Measurements from ENCODE around the gene HSD17B3. TPM values are rescaled to one million over a fixed set of nuclear protein-coding genes. Genes with fewer than 3 reads are reported as not detected.
A peak's percentile ranks its signal among the peaks of the same experiment; 100 is the strongest.

HSD17B3 gene
- polyA plus RNA-seq, 1 donor (not counting 4 experiments of a cell fraction or from before 2014, with no cell fraction given): 0.17 TPM

GRCh38 chr9:96242811-96243210 is 59.2 kb downstream of the HSD17B3 start:
- H3K9me1 ChIP-seq (ENCODE audit: control insufficient read depth, extremely low read depth, insufficient read depth, low read length): no peaks in the 10 kb centered on the region
- no peak for TF ChIP-seq EZH2 (IDR thresholded peaks at IDR 0.05; ENCODE audit: low read length)
- TF ChIP-seq CTCF (optimal IDR thresholded peaks at IDR 0.05 in 1 of 3, IDR thresholded peaks at IDR 0.05 in 1 of 3, conservative IDR thresholded peaks at IDR 0.05 in 1 of 3; ENCODE audit: extremely low read depth in 1 of 3, insufficient read depth in 2 of 3, low read length in 3 of 3): no peak
- peaks cover 85% of the 10 kb centered on the region for H3K27me3 ChIP-seq (ENCODE audit: control insufficient read depth, extremely low read depth, insufficient read depth, low read length)
- peaks cover 8% of the 10 kb centered on the region for H3K4me1 ChIP-seq (ENCODE audit: control insufficient read depth, extremely low read depth, insufficient read depth, low read length)
- no peaks in the 10 kb centered on the region for H3K9me3 ChIP-seq (ENCODE audit: control insufficient read depth, low read depth, low read length)
- FAIRE-seq (no peak), DNase-seq (ENCODE audit: low read depth, low spot score) (no peak)
- no peaks in the 10 kb centered on the region for H3K36me3 ChIP-seq (ENCODE audit: control insufficient read depth in 2 of 2, extremely low read depth in 1 of 2, insufficient read depth in 2 of 2, low read length in 2 of 2)
- no peak overlapping the region for H3K4me3 ChIP-seq (ENCODE audit: control insufficient read depth in 2 of 3, extremely low read depth in 1 of 3, insufficient read depth in 2 of 3, low read depth in 1 of 3, low read length in 3 of 3)
- no peak overlapping the region for H2AFZ ChIP-seq (ENCODE audit: control insufficient read depth, low read length)
- H4K20me1 ChIP-seq (ENCODE audit: control insufficient read depth, extremely low read depth, insufficient read depth, low read length): peaks cover 5% of the 10 kb centered on the region
- dilution Hi-C loops (cut with MboI; ENCODE audit: extremely low pct_ligation_motif_present, low sequenced_read_pairs): no loop called here
- no peak overlapping the region for H3K27ac ChIP-seq (ENCODE audit: control insufficient read depth, insufficient read depth, low read length)
- no peak overlapping the region for H3K4me2 ChIP-seq (ENCODE audit: control insufficient read depth, extremely low read depth, insufficient read depth, low read depth, low read length)
- H3K79me2 ChIP-seq (ENCODE audit: control insufficient read depth, insufficient read depth, low read length): no peaks in the 10 kb centered on the region
- no peak overlapping the region for H3K9ac ChIP-seq (ENCODE audit: control insufficient read depth, extremely low read depth, insufficient read depth, low read length)

- H4K20me1 ChIP-seq (ENCODE audit: control insufficient read depth, extremely low read depth, insufficient read depth, low read length): peaks cover 5% of the 10 kb centered on the region
- H3K9ac ChIP-seq (ENCODE audit: control insufficient read depth, extremely low read depth, insufficient read depth, low read length): no peak overlapping the region
- DNase-seq (ENCODE audit: low read depth, low spot score) (peak; percentile 71), FAIRE-seq (peak; percentile 95)
- H2AFZ ChIP-seq (ENCODE audit: control insufficient read depth, low read length): no peak overlapping the region
- no peaks in the 10 kb centered on the region for H3K9me1 ChIP-seq (ENCODE audit: control insufficient read depth, extremely low read depth, insufficient read depth, low read length)
- no peaks in the 10 kb centered on the region for H3K9me3 ChIP-seq (ENCODE audit: control insufficient read depth, low read depth, low read length)
- H3K36me3 ChIP-seq (ENCODE audit: control insufficient read depth in 2 of 2, extremely low read depth in 1 of 2, insufficient read depth in 2 of 2, low read length in 2 of 2): no peaks in the 10 kb centered on the region
- H3K79me2 ChIP-seq (ENCODE audit: control insufficient read depth, insufficient read depth, low read length): no peaks in the 10 kb centered on the region
- TF ChIP-seq EZH2 (IDR thresholded peaks at IDR 0.05; ENCODE audit: low read length) (no peak), CTCF (optimal IDR thresholded peaks at IDR 0.05 in 1 of 3, IDR thresholded peaks at IDR 0.05 in 1 of 3, conservative IDR thresholded peaks at IDR 0.05 in 1 of 3; ENCODE audit: extremely low read depth in 1 of 3, insufficient read depth in 2 of 3, low read length in 3 of 3) (no peak)
- H3K4me1 ChIP-seq (ENCODE audit: control insufficient read depth, extremely low read depth, insufficient read depth, low read length): peaks cover 8% of the 10 kb centered on the region
- H3K27me3 ChIP-seq (ENCODE audit: control insufficient read depth, extremely low read depth, insufficient read depth, low read length): peaks cover 84% of the 10 kb centered on the region
- dilution Hi-C loops (cut with MboI; ENCODE audit: extremely low pct_ligation_motif_present, low sequenced_read_pairs): no loop called here
- H3K27ac ChIP-seq (ENCODE audit: control insufficient read depth, insufficient read depth, low read length): no peak overlapping the region
- no peak overlapping the region for H3K4me2 ChIP-seq (ENCODE audit: control insufficient read depth, extremely low read depth, insufficient read depth, low read depth, low read length)
- H3K4me3 ChIP-seq (ENCODE audit: control insufficient read depth in 2 of 3, extremely low read depth in 1 of 3, insufficient read depth in 2 of 3, low read depth in 1 of 3, low read length in 3 of 3): no peak overlapping the region
Observed at GRCh38 chr9:96241391-96241809, 60.6 kb downstream of the HSD17B3 start.
